ENCODE data around the gene ABTB2.

Gene ABTB2

DNA sequence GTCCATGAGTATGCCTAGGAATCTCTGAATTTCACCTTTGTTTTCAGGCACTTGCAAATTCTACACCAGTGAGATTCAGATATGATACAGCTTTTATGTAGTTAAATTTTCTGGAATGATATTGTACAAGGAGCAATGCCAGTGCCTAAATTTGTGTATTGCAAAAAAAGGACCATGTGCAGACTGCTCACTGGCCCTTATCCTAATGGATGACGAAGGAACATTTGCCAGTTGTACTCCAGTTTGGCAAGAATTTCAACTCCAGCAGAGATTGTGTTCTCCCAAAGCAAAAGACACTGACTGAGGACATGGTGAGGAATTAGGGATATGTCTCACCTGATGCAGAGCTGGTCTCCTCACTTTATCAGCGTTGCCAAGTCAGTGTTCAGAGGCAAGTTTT is 243.8 kb downstream of the ABTB2 start:
- no peak for DNase-seq (ENCODE audit: low read depth)

- DNase-seq (ENCODE audit: low read depth): no peak
Observed at GRCh38 chr11:34111722-34112270, 246.0 kb downstream of the ABTB2 start.

- DNase-seq (ENCODE audit: low read depth): no peak
Observed at GRCh38 chr11:34105957-34106504, 251.8 kb downstream of the ABTB2 start.

DNA sequence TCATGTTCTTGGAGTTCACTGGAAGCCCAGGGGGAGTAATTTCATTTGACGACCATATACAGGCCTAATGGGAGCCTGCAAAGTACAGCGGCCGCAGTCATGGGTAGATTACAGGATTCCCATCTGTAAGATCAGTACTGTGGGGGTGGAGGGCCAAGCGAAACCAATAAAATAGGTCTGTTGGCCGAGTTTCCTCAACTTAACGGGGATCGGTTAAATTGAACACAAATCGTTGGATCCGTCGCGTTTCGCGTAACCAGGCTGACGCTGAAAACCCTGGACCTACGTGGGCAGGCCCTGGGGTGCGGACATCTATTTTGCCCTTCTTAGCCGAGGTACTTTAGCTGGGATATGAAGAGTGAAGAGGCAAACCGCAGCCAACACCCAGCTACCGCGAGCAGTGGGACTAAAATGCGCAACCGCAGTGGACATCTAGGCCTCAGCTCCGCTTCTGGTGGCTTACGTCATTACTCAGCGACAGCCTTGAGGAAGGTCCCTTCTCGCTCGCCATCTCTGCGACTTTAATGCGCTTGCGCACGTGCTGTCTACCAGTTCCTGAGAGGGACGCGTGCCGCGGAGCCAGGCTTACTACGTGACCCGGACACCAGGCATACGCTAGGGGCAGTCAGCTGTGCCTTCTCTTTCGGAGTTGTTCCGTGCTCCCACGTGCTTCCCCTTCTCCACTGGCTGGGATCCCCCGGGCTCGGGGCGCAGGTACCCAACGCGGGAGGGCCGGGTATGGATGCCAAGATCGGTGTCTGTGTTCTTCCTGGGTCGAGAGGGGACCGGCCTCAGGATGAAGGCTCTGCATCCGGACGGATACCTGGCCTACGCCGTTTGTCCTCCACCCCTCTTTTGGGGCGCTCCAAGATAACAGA is 252.5 kb downstream of the ABTB2 start, which contains the start of gene NAT10:
Gene NAT10, plus strand, starts transcription at position 551 of the 878 bp plus-strand sequence. CDS start 2,597 bp downstream, outside the sequence.
- DNase-seq (ENCODE audit: low read depth): peak; percentile 98

- no peak for DNase-seq (ENCODE audit: low read depth)
Observed at GRCh38 chr11:34104680-34105078, 253.1 kb downstream of the ABTB2 start.

Data from fibroblast of gingiva (primary cell).